ENCODE data around the gene CFAP61. TPM values are rescaled to one million over a fixed set of nuclear protein-coding genes. Genes with fewer than 3 reads are reported as not detected.

CFAP61 gene
- total RNA-seq, 5 donors from 2014 or later (not counting 1 experiment from before 2014, with no cell fraction given) = not detected

GRCh38 chr20:20405623-20406022 is 353.3 kb downstream of the CFAP61 start:
- no peak overlapping the region for H3K4me3 ChIP-seq (ENCODE audit: control insufficient read depth in 1 of 2, extremely low read depth in 1 of 2, low read length in 1 of 2)
- no CpG with 5 or more reads among the region's 10 CpGs for WGBS (ENCODE audit: insufficient coverage)
- no peak overlapping the region for H3K4me3 Mint-ChIP-seq
- H3K27me3 ChIP-seq (replicated peaks in 1 of 2; ENCODE audit: control insufficient read depth in 2 of 2, extremely low read depth in 1 of 2, insufficient read depth in 2 of 2, low read length in 1 of 2) = no peaks in the 10 kb centered on the region
- no peaks in the 10 kb centered on the region for H3K4me1 ChIP-seq (ENCODE audit: control insufficient read depth in 1 of 2, extremely low read depth in 1 of 2, insufficient read depth in 2 of 2, low read length in 2 of 2)
- peaks cover 4 to 17% of the 10 kb centered on the region in 2 donors for H3K36me3 ChIP-seq (ENCODE audit: control insufficient read depth in 2 of 2, extremely low read depth in 1 of 2, insufficient read depth in 1 of 2, low read length in 1 of 2)
- H3K9me3 ChIP-seq = no peaks in the 10 kb centered on the region
- CTCF ChIA-PET = no interaction called here
- H3K4me1 Mint-ChIP-seq = no peaks in the 10 kb centered on the region
- no peaks in the 10 kb centered on the region for H3K9me3 Mint-ChIP-seq
- no peak overlapping the region for H3K27ac Mint-ChIP-seq
- no peaks in the 10 kb centered on the region for H3K27me3 Mint-ChIP-seq
- POLR2A ChIA-PET = no interaction called here
- H3K27ac ChIP-seq (ENCODE audit: low read length) = no peak overlapping the region
- no peak for DNase-seq
- ATAC-seq (replicated peaks in 1 of 4) = no peak
- H3K36me3 Mint-ChIP-seq = peaks cover 39% of the 10 kb centered on the region

- ChIA-PET CTCF (no interaction called here), POLR2A (interaction anchor here in 1 of 2 donors (0.7 kb wide), 1 partner anchor 664 kb away, joined by 3 read pairs; no protein-coding TSS in a partner anchor)
- peak overlapping the region in 1 of 2 donors; percentile 23 for H3K27ac Mint-ChIP-seq
- DNase-seq = no peak
- no peak overlapping the region for H3K4me3 Mint-ChIP-seq
- no peak for ATAC-seq (replicated peaks in 1 of 4)
- peaks cover 38% of the 10 kb centered on the region for H3K36me3 Mint-ChIP-seq
- 100% methylated on average over 1 of the region's 2 CpGs for WGBS (ENCODE audit: insufficient coverage)
- no peaks in the 10 kb centered on the region for H3K27me3 Mint-ChIP-seq
- no peak overlapping the region for H3K27ac ChIP-seq (ENCODE audit: low read length)
- H3K27me3 ChIP-seq (replicated peaks in 1 of 2; ENCODE audit: control insufficient read depth in 2 of 2, extremely low read depth in 1 of 2, insufficient read depth in 2 of 2, low read length in 1 of 2) = no peaks in the 10 kb centered on the region
- H3K36me3 ChIP-seq (ENCODE audit: control insufficient read depth in 2 of 2, extremely low read depth in 1 of 2, insufficient read depth in 1 of 2, low read length in 1 of 2) = peaks cover 4 to 17% of the 10 kb centered on the region in 2 donors
- no peaks in the 10 kb centered on the region for H3K4me1 ChIP-seq (ENCODE audit: control insufficient read depth in 1 of 2, extremely low read depth in 1 of 2, insufficient read depth in 2 of 2, low read length in 2 of 2)
- no peak overlapping the region for H3K4me3 ChIP-seq (ENCODE audit: control insufficient read depth in 1 of 2, extremely low read depth in 1 of 2, low read length in 1 of 2)
- H3K9me3 Mint-ChIP-seq = no peaks in the 10 kb centered on the region
- no peaks in the 10 kb centered on the region for H3K9me3 ChIP-seq
- no peaks in the 10 kb centered on the region for H3K4me1 Mint-ChIP-seq
These were observed 354.0 kb downstream of the CFAP61 start for GRCh38 chr20:20406306-20406705.

- CTCF ChIA-PET = no interaction called here
- Mint-ChIP-seq H3K9me3 (no peaks in the 10 kb centered on the region), H3K36me3 (peaks cover 35% of the 10 kb centered on the region), H3K27me3 (no peaks in the 10 kb centered on the region), H3K4me1 (no peaks in the 10 kb centered on the region), H3K4me3 (no peak overlapping the region), H3K27ac (no peak overlapping the region)
- no peaks in the 10 kb centered on the region for H3K4me1 ChIP-seq (ENCODE audit: control insufficient read depth in 1 of 2, extremely low read depth in 1 of 2, insufficient read depth in 2 of 2, low read length in 2 of 2)
- no CpG with 5 or more reads among the region's 6 CpGs for WGBS (ENCODE audit: insufficient coverage)
- DNase-seq (no peak), ATAC-seq (replicated peaks in 1 of 4) (no peak)
- H3K27ac ChIP-seq (ENCODE audit: low read length) = no peak overlapping the region
- H3K4me3 ChIP-seq (ENCODE audit: control insufficient read depth in 1 of 2, extremely low read depth in 1 of 2, low read length in 1 of 2) = no peak overlapping the region
- no peaks in the 10 kb centered on the region for H3K27me3 ChIP-seq (replicated peaks in 1 of 2; ENCODE audit: control insufficient read depth in 2 of 2, extremely low read depth in 1 of 2, insufficient read depth in 2 of 2, low read length in 1 of 2)
- peaks cover 4 to 21% of the 10 kb centered on the region in 2 donors for H3K36me3 ChIP-seq (ENCODE audit: control insufficient read depth in 2 of 2, extremely low read depth in 1 of 2, insufficient read depth in 1 of 2, low read length in 1 of 2)
- H3K9me3 ChIP-seq = no peaks in the 10 kb centered on the region
- POLR2A ChIA-PET = no interaction called here
These were observed 355.8 kb downstream of the CFAP61 start for GRCh38 chr20:20407891-20408805.

GRCh38 chr20:20409331-20409730 is 357.0 kb downstream of the CFAP61 start:
- Histone ChIP-seq H3K4me3 (ENCODE audit: control insufficient read depth in 1 of 2, extremely low read depth in 1 of 2, low read length in 1 of 2) (no peak overlapping the region), H3K36me3 (ENCODE audit: control insufficient read depth in 2 of 2, extremely low read depth in 1 of 2, insufficient read depth in 1 of 2, low read length in 1 of 2) (peaks cover 4 to 17% of the 10 kb centered on the region in 2 donors), H3K9me3 (no peaks in the 10 kb centered on the region), H3K4me1 (ENCODE audit: control insufficient read depth in 1 of 2, extremely low read depth in 1 of 2, insufficient read depth in 2 of 2, low read length in 2 of 2) (no peaks in the 10 kb centered on the region), H3K27ac (ENCODE audit: low read length) (no peak overlapping the region), H3K27me3 (replicated peaks in 1 of 2; ENCODE audit: control insufficient read depth in 2 of 2, extremely low read depth in 1 of 2, insufficient read depth in 2 of 2, low read length in 1 of 2) (no peaks in the 10 kb centered on the region)
- Mint-ChIP-seq H3K4me3 (no peak overlapping the region), H3K36me3 (peaks cover 35% of the 10 kb centered on the region), H3K27me3 (no peaks in the 10 kb centered on the region), H3K27ac (no peak overlapping the region), H3K4me1 (no peaks in the 10 kb centered on the region), H3K9me3 (no peaks in the 10 kb centered on the region)
- ATAC-seq (replicated peaks in 1 of 4) = no peak
- no peak for DNase-seq
- ChIA-PET POLR2A (no interaction called here), CTCF (no interaction called here)
- WGBS (ENCODE audit: insufficient coverage) = 100% methylated on average over 3 of the region's 4 CpGs

Other genes with a start within 250 kb of the CFAP61 start
- gene NAA20, start 35.2 kb upstream of the CFAP61 start, total RNA-seq = 10 to 100 TPM; 21.7 to 35.6 (median 35.0) TPM
- 10 to 100 TPM; 17.8 to 27.0 (median 24.8) TPM for gene CRNKL1, start 66 bp upstream of the CFAP61 start, total RNA-seq

Measured in T-cell (primary cell).